ENCODE data around the gene RIPPLY3. TPM values are rescaled to one million over a fixed set of nuclear protein-coding genes. Genes with fewer than 3 reads are reported as not detected.
"Not testable (repeated sequence)": the region's sequence is repeated elsewhere in the genome, so short reads cannot be mapped to it uniquely, and the experiment has no call there.

RIPPLY3 gene
- total RNA-seq, 4 donors from 2014 or later, result 0.40 to 0.57 (median 0.47) TPM; not detected in 1

DNA sequence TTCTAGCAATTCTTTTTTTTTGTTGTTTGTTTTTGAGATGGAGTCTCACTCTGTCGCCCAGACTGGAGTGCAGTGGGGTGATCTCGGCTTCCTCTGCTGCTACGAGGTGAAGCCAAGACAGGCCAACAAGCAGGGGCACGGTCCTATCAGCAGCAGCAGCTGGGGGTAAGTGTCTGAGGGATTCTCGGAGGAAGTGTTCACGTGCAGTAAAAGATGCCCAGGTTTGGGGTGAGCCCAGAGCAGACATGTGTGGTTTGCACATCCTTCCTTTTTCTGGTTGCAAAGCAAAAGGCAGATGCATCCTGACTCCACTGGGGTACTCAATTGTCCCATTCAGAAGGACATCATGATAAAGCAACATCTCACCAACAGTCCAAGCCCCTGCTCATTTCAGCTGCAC, 38.6 kb downstream of the RIPPLY3 start:
- peaks cover 4 to 24% (median 5%) of the 10 kb centered on the region in 3 donors for H3K4me1 ChIP-seq
- H3K27me3 ChIP-seq, result peaks cover 0 to 7% (median 0%) of the 10 kb centered on the region in 4 donors
- WGBS, 2 donors, result 62 to 71% methylated on average over 6 of the region's 6 CpGs
- no peak for DNase-seq
- H3K36me3 ChIP-seq, result no peaks in the 10 kb centered on the region
- no peak overlapping the region for H3K4me3 ChIP-seq
- no peaks in the 10 kb centered on the region for H3K9me3 ChIP-seq
- TF ChIP-seq POLR2A (IDR thresholded peaks at IDR 0.05), result no peak
- TF ChIP-seq, protein P1, sequence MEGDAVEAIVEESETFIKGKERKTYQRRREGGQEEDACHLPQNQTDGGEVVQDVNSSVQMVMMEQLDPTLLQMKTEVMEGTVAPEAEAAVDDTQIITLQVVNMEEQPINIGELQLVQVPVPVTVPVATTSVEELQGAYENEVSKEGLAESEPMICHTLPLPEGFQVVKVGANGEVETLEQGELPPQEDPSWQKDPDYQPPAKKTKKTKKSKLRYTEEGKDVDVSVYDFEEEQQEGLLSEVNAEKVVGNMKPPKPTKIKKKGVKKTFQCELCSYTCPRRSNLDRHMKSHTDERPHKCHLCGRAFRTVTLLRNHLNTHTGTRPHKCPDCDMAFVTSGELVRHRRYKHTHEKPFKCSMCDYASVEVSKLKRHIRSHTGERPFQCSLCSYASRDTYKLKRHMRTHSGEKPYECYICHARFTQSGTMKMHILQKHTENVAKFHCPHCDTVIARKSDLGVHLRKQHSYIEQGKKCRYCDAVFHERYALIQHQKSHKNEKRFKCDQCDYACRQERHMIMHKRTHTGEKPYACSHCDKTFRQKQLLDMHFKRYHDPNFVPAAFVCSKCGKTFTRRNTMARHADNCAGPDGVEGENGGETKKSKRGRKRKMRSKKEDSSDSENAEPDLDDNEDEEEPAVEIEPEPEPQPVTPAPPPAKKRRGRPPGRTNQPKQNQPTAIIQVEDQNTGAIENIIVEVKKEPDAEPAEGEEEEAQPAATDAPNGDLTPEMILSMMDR (IDR thresholded peaks at IDR 0.05), result no peak
- H3K27ac ChIP-seq, result no peak overlapping the region
- intact Hi-C loops (cut with DNase I), result no loop called here

DNA sequence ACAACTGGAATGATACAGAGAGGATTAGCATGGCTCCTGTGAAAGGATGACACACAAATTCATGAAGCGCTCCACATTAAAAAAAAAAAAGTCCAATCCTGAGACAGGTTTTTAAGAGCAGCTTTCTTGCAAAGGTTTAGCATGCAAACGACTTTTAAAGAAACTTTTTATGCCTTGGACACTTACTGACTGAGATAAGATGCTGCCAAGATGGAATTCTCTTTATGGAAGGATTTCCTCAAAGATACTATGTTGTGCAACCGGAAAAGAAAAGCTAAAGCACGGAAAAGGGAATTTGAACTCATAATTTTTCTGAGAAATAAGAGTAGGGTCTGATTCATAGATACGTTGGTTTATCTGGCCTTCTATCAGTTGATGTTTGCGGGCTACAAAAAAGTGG, 39.1 kb downstream of the RIPPLY3 start:
- Histone ChIP-seq H3K4me1 (peaks cover 4 to 24% (median 5%) of the 10 kb centered on the region in 3 donors), H3K27ac (no peak overlapping the region), H3K27me3 (peaks cover 0 to 7% (median 0%) of the 10 kb centered on the region in 4 donors), H3K36me3 (no peaks in the 10 kb centered on the region), H3K4me3 (no peak overlapping the region), H3K9me3 (no peaks in the 10 kb centered on the region)
- DNase-seq, result no peak
- 74 to 86% methylated on average over 6 of the region's 6 CpGs for WGBS, 2 donors
- no peak for TF ChIP-seq POLR2A (IDR thresholded peaks at IDR 0.05)
- TF ChIP-seq, protein P1 (IDR thresholded peaks at IDR 0.05), result no peak
- intact Hi-C loops (cut with DNase I), result no loop called here

DNA sequence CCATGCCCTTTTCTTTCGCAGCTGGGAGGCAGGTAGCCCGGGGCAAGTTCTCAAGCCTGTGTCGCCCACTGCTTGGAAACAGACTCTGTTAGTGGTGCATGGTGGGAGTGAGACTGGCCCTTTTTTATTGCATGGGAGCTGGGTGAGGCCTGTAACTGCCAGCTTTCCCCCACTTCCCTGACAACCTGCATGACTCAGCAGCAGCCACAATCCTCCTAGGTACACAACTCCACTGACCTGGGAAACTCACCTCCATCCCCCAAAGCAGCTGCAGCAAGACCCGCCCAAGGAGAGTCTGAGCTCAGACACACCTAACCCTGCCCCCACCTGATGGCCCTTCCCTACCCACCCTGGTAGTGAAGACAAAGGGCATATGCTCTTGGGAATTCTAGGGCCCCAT, 40.6 kb downstream of the RIPPLY3 start:
- no peak for DNase-seq
- WGBS, 2 donors, result 54% methylated on average over 3 of the region's 4 CpGs; no CpG with 5 or more reads in 1 of the 2 donors
- intact Hi-C loops (cut with DNase I), result no loop called here
- no peaks in the 10 kb centered on the region for H3K9me3 ChIP-seq
- TF ChIP-seq, protein P1 (IDR thresholded peaks at IDR 0.05), result no peak
- no peak for TF ChIP-seq POLR2A (IDR thresholded peaks at IDR 0.05)
- peaks cover 4 to 17% (median 5%) of the 10 kb centered on the region in 3 donors for H3K4me1 ChIP-seq
- peaks cover 0 to 7% (median 0%) of the 10 kb centered on the region in 4 donors for H3K27me3 ChIP-seq
- H3K4me3 ChIP-seq, result no peak overlapping the region
- H3K27ac ChIP-seq, result peak overlapping the region in 2 of 4 donors; percentile 5 to 51
- no peaks in the 10 kb centered on the region for H3K36me3 ChIP-seq

DNA sequence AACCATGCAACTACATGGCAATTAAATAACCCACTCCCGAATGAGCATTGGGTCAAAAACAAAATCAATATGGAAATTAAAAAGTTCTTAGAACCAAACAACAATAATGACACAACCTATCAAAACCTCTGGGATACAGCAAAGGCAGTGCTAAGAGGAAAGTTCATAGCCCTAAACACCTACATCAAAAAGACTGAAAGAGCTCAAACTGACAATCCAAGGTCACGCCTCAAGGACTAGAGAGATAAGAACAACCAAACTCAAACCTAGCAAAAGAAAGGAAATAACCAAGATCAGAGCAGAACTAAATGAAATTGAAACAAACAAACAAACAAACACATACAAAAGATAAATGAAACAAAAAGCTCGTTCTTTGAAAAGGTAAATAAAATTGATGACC, 43.2 kb downstream of the RIPPLY3 start:
- H3K27me3 ChIP-seq; H3K9me3 ChIP-seq; H3K36me3 ChIP-seq; H3K27ac ChIP-seq; DNase-seq; intact Hi-C loops (cut with DNase I); H3K4me3 ChIP-seq: not testable (repeated sequence)
- peaks cover 4 to 11% (median 5%) of the 10 kb centered on the region in 3 donors for H3K4me1 ChIP-seq
- WGBS, 2 donors, result 94 to 98% methylated on average over 2 of the region's 3 CpGs

DNA sequence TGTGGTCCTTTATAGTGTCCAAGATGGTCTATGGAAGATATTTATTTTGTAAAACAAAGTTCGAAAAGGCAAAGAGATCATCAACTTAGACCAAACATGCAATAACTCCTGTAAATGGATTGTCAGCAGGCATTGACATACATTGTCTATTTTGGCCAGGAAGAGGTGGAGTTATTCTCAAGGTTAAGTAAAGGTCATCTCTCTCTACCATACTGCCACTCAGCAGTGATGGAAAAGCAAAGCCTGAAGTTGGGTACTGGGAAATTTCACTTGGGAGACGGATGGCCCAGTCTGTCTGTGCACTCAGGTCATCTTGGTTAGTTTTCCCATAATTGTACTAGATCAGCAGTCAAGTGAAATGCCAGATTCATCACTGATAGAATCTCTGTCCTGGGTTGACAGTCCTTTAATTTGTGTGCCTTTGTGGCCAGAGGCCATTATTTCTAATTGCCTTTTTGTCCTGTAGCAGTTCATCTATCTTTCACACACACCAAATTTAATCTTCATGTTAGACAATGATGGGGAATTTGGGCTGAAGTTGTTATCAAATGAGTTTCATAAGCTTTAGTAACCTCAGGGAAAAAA, 48.9 kb downstream of the RIPPLY3 start:
- no peaks in the 10 kb centered on the region for H3K9me3 ChIP-seq
- no peaks in the 10 kb centered on the region for H3K27me3 ChIP-seq
- H3K4me3 ChIP-seq, result no peak overlapping the region
- no peak overlapping the region for H3K27ac ChIP-seq
- no peak for DNase-seq
- H3K36me3 ChIP-seq, result no peaks in the 10 kb centered on the region
- peaks cover 0 to 6% (median 4%) of the 10 kb centered on the region in 3 donors for H3K4me1 ChIP-seq
- 76 to 89% methylated on average over 2 of the region's 2 CpGs for WGBS, 2 donors
- TF ChIP-seq, protein P1 (IDR thresholded peaks at IDR 0.05), result no peak
- no peak for TF ChIP-seq POLR2A (IDR thresholded peaks at IDR 0.05)
- intact Hi-C loops (cut with DNase I), result no loop called here

Data from esophagus squamous epithelium (tissue), 5 donors.